Measurements from ENCODE around the gene SERPINI1. TPM values are rescaled to one million over a fixed set of nuclear protein-coding genes. Genes with fewer than 3 reads are reported as not detected.

Gene SERPINI1
- polyA plus RNA-seq, 3 donors, result 30.0 to 60.6 (median 58.8) TPM

- no peak for DNase-seq (ENCODE audit: extremely low read depth in 1 of 11, low read depth in 9 of 11, low spot score in 4 of 11)
Measured at GRCh38 chr3:167728632-167729323, 6.7 kb upstream of the SERPINI1 start.

- no peak for DNase-seq (ENCODE audit: extremely low read depth in 1 of 11, low read depth in 9 of 11, low spot score in 4 of 11)
Measured at GRCh38 chr3:167729591-167729990, 5.9 kb upstream of the SERPINI1 start.

DNA sequence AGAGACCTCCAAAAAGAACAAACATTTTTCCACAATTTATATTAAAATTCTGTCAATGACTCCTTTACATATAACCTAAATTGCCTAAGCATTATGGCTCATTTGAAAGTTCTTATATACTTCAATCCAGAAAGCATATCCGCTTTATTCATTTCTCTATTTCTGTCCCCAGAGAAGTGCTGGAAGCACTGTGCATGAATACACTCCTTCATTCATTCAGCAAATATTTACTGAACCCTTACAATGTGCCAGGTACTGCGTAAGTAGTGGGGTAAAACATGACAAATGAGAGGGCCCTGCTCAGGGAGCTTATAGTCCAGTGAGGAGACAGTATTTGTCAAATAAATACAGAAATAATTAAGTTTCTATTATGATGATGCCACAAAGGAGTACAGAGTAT lies 4.1 kb upstream of the SERPINI1 start:
- no peak for DNase-seq (ENCODE audit: extremely low read depth in 1 of 11, low read depth in 9 of 11, low spot score in 4 of 11)

GRCh38 chr3:167732313-167733065 lies 3.0 kb upstream of the SERPINI1 start:
- DNase-seq (ENCODE audit: extremely low read depth in 1 of 11, low read depth in 9 of 11, low spot score in 4 of 11), result no peak

DNA sequence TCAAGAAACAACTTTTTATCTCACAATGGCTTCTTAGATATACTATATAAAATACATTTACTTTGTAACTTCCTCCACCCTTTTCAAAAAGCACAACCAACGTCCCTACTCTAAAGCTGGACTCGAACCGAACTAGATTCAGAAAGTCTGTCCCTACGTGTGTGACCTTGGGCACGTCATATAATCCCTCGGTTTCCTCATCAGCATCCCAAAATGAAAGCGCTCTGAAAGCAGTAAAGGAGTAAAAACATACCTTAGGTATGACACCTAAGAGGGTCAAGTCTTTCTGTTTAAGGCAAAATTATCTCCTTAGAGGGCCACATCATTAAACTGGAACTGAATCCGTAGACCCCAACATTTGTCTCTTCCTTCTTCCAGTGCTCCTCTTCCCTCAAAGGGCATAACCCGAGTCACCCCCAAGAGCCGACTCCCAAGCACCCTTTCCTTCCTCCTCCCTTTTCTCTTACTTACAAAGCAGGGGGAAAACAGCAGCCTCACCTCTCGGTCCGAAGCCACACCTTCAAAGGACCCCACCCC lies 1.5 kb upstream of the SERPINI1 start:
- DNase-seq (ENCODE audit: extremely low read depth in 1 of 11, low read depth in 9 of 11, low spot score in 4 of 11), result peak in 3 of 11 donors; percentile 3 to 10 (median 8)

DNA sequence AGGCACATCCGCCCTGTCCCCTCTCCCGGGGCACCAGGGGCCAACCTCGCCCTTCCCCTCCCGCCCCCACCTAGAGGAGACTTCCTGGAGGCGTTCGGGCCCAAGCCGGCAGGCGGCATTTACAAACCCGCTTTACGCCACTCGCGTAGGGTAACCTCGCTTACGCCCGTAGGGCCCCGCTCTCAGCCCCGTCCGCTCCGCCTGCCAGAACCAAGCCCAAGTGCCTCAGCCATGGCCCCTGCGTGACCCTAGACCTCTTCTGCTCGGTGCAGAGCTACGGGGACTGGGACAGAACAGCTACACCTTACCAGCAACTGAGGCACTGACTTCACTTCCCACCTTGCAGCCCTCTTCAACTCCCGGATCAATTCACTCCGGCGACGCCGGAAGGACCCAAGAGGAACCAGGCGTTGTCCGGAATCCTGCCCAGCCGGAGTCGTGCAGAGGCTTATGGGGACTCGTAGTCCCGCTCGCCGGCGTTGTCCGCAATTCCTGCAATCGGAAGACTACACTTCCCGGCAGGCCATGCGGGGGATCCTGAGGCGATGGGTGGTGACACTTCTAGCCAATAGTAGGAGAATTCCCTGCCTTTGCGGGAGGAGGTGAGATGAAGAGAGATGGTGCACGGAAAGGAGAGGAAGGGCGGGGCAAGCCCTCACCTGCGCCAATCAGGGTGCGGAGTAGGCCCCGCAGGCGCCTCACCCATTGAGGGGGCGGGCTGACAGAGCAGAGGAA lies 856 bp upstream of the SERPINI1 start, which contains the start of gene PDCD10:
TSS of gene PDCD10 (minus strand) at position 395 of the 735 bp plus-strand sequence. CDS start 14,735 bp downstream, outside the sequence.
- peak; percentile 91 to 99 (median 96) for DNase-seq (ENCODE audit: extremely low read depth in 1 of 11, low read depth in 9 of 11, low spot score in 4 of 11)

DNA sequence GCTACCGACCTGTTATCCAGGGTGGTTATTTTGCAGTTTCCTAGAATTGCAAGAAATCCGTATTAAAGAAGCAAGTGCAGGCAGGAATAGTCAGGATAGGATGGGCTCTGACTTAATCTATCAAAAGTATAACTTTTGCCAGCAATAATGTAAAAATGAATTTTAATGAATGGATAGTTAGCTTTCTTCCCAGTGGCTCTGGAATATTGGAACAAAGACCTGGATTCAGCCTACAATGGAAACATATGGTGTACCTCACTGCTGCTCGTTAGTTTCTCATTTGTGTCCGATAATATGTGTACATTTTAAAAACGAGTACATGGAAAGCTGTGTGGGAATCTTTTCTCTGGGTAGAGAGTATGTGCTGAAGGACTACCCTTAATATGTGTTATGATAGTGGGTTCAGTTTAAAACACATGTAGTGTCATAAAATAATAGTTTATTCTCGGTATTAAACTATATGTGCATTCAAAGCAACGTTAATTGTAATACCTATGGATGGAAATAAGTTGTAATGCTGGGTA lies 805 bp downstream of the SERPINI1 start:
- no peak for DNase-seq (ENCODE audit: extremely low read depth in 1 of 11, low read depth in 9 of 11, low spot score in 4 of 11)

- DNase-seq (ENCODE audit: extremely low read depth in 1 of 11, low read depth in 9 of 11, low spot score in 4 of 11), result no peak
Measured at GRCh38 chr3:167736997-167737396, 1.5 kb downstream of the SERPINI1 start.

DNA sequence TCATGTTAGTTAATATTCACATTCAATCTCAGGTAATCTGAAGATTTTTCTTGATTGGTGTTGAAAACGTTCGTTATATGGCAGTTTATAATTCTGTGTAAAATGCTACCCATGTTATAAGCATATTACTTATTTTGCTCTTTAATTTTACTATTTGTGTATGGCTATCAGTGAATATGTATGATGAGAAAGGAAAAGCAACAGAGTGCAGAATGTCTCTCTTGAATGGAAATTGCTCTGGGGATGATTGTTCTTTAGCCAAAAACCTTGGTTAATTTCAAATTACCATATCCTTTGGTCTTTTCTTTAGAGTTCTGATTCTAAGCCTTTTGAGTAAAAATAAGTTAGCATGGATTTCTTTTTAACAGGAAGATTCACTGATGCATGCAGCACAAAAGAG lies 2.5 kb downstream of the SERPINI1 start:
- no peak for DNase-seq (ENCODE audit: extremely low read depth in 1 of 11, low read depth in 9 of 11, low spot score in 4 of 11)

DNA sequence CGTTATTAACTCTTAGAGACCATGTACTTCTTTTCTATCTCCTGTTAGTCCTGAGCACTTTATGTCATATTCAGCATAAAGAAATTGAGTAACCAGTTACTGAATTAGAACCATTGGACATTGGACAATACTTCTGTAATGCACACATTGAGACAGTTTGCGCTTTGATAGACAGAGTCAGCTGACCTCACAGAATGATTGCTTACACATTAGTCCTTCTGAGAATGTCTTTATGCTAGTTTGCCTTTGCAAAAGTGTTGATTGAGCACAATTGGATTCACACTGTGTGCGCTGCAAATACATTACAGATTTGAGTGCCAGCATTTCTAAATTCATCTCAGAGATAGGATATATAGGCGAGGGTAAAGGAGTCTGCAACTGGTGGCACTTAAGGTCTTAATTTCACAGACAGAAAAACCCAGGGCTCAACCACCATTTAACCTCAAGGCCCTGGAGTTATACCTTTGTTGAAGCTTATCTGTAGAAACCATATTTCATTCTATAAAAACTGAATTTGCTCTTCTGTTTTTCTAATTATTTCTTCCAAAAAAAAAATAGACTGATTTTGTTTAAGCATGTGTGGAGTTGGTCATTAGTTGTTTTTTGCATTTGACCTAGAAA lies 3.8 kb downstream of the SERPINI1 start:
- DNase-seq (ENCODE audit: extremely low read depth in 1 of 11, low read depth in 9 of 11, low spot score in 4 of 11), result peak in 1 of 11 donors; percentile 2

- peak in 2 of 11 donors; percentile 8 for DNase-seq (ENCODE audit: extremely low read depth in 1 of 11, low read depth in 9 of 11, low spot score in 4 of 11)
Measured at GRCh38 chr3:167740961-167741587, 5.6 kb downstream of the SERPINI1 start.

- DNase-seq (ENCODE audit: extremely low read depth in 1 of 11, low read depth in 9 of 11, low spot score in 4 of 11), result no peak
Measured at GRCh38 chr3:167742338-167742737, 6.8 kb downstream of the SERPINI1 start.

- DNase-seq (ENCODE audit: extremely low read depth in 1 of 11, low read depth in 9 of 11, low spot score in 4 of 11), result no peak
Measured at GRCh38 chr3:167743799-167744198, 8.3 kb downstream of the SERPINI1 start.

- no peak for DNase-seq (ENCODE audit: extremely low read depth in 1 of 11, low read depth in 9 of 11, low spot score in 4 of 11)
Measured at GRCh38 chr3:167749209-167749608, 13.7 kb downstream of the SERPINI1 start.

- no peak for DNase-seq (ENCODE audit: extremely low read depth in 1 of 11, low read depth in 9 of 11, low spot score in 4 of 11)
Measured at GRCh38 chr3:167749728-167750127, 14.2 kb downstream of the SERPINI1 start.

DNA sequence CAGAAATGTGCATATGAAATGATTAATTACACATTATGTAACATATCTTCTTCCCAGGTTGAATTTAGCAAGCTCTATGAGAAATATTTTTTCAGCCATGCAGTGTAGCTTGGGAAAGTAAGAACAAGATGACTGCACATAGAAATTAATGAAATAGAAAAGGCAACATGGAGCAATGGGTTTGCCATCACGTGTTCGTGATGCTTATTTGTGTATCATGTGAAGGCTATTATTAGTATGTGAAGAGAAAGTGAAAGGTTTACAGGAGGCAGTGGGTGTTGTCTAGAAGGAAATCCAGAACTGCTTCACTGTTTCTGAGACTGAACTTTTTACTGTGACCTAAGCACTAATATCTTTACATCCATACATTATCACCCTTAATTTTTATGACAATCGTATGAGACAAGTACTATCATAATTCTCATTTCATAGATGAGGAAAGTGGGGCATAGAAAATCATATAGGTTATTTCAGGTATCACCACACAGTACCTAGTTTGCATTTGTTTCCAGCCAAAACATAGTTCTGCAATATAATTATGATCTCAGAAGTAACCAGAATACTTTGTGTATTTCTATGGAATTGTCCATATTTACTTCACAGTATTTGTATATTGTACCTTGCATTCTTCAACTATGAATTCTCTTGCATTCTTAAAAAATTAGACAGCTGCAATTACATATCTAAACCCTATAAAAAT lies 14.9 kb downstream of the SERPINI1 start:
- no peak for DNase-seq (ENCODE audit: extremely low read depth in 1 of 11, low read depth in 9 of 11, low spot score in 4 of 11)

DNA sequence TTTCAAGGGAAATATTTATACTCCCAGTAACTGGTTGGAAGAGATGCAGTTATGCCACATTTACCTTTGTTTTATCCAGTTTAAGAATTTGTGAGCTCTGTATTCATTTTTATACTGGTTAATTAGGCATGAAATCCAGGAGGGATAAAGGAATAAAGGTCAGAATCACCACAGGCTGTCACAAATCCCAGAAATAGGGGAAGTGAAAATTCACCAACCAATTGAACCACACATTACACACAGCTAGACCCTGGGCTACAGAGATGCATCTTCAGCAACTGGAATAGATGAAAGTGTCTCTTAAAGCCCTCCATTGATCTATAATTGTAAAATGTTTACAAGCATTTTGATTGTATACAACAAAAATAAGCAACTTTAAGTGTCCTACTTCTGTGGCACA lies 18.5 kb downstream of the SERPINI1 start:
- DNase-seq (ENCODE audit: extremely low read depth in 1 of 11, low read depth in 9 of 11, low spot score in 4 of 11), result no peak

GRCh38 chr3:167761302-167761701 lies 25.8 kb downstream of the SERPINI1 start:
- DNase-seq (ENCODE audit: extremely low read depth in 1 of 11, low read depth in 9 of 11, low spot score in 4 of 11), result no peak
